Measurements from ENCODE around the gene KRTAP20-1.

DNA sequence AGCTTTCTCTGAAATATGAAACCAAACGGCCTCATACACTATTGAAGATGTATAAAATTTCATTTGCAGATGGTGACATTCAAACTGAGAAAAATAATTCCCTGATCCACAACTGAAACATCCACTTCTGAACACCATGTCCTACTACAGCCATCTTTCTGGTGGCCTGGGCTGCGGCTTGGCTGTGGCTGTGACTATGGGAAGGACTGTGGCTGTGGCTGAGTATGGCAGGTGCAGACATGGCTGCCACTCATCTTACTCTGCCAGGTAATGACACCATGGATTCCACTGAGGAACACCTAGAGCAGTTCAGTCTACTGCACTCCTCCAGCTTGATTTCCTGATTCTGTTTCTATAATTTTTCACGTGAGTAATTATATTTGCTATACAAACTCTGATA, 4.3 kb downstream of the KRTAP20-1 start, which contains the start of gene KRTAP20-4:
- TF ChIP-seq, protein P1, sequence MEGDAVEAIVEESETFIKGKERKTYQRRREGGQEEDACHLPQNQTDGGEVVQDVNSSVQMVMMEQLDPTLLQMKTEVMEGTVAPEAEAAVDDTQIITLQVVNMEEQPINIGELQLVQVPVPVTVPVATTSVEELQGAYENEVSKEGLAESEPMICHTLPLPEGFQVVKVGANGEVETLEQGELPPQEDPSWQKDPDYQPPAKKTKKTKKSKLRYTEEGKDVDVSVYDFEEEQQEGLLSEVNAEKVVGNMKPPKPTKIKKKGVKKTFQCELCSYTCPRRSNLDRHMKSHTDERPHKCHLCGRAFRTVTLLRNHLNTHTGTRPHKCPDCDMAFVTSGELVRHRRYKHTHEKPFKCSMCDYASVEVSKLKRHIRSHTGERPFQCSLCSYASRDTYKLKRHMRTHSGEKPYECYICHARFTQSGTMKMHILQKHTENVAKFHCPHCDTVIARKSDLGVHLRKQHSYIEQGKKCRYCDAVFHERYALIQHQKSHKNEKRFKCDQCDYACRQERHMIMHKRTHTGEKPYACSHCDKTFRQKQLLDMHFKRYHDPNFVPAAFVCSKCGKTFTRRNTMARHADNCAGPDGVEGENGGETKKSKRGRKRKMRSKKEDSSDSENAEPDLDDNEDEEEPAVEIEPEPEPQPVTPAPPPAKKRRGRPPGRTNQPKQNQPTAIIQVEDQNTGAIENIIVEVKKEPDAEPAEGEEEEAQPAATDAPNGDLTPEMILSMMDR (IDR thresholded peaks at IDR 0.05 in 8 of 11, conservative IDR thresholded peaks at IDR 0.05 in 3 of 11): no peak
- TF ChIP-seq POLR2A (IDR thresholded peaks at IDR 0.05): no peak

All from spleen (tissue), 7 donors.